MM.1S (cell line): ENCODE measurements around the gene MEGF11.

Experiments used
- EZH2phosphoT487 ChIP-seq: fragments of 300-600 bp; sonication (generic); IDR thresholded peaks from 2 replicates; pipeline ENCODE4 v1.6.1; 2018; ENCODE audit warnings: antibody characterized with exemption, low read length
- TF ChIP-seq, protein P1 (sequence below): fragments of 300-600 bp; sonication (generic); IDR thresholded peaks from 2 replicates; pipeline ENCODE4 v1.5.1; 2016; ENCODE audit warnings: antibody characterized with exemption, low read length, mixed read lengths

DNA sequence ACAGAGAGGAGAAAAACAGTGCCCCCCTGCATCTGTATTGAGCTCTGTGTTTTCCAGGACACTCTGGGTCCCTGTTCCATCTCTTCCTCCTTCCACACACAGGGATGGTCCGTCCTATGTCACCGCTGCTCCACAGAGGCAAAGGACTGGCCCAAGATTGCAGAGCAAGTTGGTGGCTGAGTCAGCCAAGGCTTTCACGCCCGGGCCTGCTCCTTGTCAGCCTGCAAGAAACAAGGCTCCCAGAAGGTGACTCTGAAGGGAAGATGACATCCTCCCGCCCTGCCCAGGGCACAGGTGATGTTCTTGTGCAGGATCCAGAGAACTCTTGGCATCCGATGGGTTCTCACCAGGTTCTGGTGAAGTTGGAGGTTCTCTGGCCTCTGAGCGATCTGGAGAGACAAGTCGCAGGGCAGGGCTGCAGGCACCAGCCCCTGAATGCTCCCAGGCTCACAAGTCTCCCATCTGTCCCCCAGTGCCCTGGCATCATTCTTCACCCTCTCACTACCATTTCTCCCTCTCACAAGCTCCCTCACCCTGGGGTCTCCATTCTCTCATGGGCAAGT is 138.6 kb downstream of the MEGF11 start:
- TF ChIP-seq, protein P1, sequence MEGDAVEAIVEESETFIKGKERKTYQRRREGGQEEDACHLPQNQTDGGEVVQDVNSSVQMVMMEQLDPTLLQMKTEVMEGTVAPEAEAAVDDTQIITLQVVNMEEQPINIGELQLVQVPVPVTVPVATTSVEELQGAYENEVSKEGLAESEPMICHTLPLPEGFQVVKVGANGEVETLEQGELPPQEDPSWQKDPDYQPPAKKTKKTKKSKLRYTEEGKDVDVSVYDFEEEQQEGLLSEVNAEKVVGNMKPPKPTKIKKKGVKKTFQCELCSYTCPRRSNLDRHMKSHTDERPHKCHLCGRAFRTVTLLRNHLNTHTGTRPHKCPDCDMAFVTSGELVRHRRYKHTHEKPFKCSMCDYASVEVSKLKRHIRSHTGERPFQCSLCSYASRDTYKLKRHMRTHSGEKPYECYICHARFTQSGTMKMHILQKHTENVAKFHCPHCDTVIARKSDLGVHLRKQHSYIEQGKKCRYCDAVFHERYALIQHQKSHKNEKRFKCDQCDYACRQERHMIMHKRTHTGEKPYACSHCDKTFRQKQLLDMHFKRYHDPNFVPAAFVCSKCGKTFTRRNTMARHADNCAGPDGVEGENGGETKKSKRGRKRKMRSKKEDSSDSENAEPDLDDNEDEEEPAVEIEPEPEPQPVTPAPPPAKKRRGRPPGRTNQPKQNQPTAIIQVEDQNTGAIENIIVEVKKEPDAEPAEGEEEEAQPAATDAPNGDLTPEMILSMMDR, result no peak
- TF ChIP-seq EZH2phosphoT487, result no peak
